SK-N-SH (cell line): ENCODE results near the gene AKT1.

Experiments
- CHD2 ChIP-seq: fragments of 150-350 bp; IDR thresholded peaks from 2 replicates; pipeline ENCODE4 v1.6.1; 2018; ENCODE audit warnings: low read length; ENCODE audit not compliant: partially characterized antibody
- EZH2phosphoT487 ChIP-seq: fragments of 200-600 bp; sonication (generic); IDR thresholded peaks from 2 replicates; pipeline ENCODE4 v1.6.1; 2017; ENCODE audit warnings: low read depth, mixed run types, mild to moderate bottlenecking, antibody characterized with exemption, moderate library complexity, borderline replicate concordance
- IRF3 ChIP-seq: fragments of 150-350 bp; IDR thresholded peaks from 2 replicates; pipeline ENCODE4 v1.6.1; 2016; ENCODE audit warnings: mild to moderate bottlenecking, low read depth, low read length
- MAX ChIP-seq: IDR thresholded peaks from 2 replicates; pipeline ENCODE4 v1.4.0; 2012; ENCODE audit warnings: low read depth
- MXI1 ChIP-seq: IDR thresholded peaks from 2 replicates; pipeline ENCODE4 v1.6.1; 2012; ENCODE audit warnings: mild to moderate bottlenecking, low read depth, low read length, improper control_type of control experiment
- POLR2AphosphoS5 ChIP-seq: IDR thresholded peaks from 2 replicates; pipeline ENCODE4 v1.6.1; 2012; ENCODE audit warnings: low read depth, low read length
- RXRA ChIP-seq: IDR thresholded peaks from 2 replicates; pipeline ENCODE4 v1.4.0; 2012; ENCODE audit warnings: low read depth, mild to moderate bottlenecking, borderline replicate concordance
- TF ChIP-seq, protein P1 (sequence below): fragments of 200-600 bp; sonication (generic); IDR thresholded peaks from 2 replicates; pipeline ENCODE4 v1.6.1; 2017; ENCODE audit warnings: antibody characterized with exemption, mild to moderate bottlenecking, moderate library complexity

- TF ChIP-seq, protein P1, sequence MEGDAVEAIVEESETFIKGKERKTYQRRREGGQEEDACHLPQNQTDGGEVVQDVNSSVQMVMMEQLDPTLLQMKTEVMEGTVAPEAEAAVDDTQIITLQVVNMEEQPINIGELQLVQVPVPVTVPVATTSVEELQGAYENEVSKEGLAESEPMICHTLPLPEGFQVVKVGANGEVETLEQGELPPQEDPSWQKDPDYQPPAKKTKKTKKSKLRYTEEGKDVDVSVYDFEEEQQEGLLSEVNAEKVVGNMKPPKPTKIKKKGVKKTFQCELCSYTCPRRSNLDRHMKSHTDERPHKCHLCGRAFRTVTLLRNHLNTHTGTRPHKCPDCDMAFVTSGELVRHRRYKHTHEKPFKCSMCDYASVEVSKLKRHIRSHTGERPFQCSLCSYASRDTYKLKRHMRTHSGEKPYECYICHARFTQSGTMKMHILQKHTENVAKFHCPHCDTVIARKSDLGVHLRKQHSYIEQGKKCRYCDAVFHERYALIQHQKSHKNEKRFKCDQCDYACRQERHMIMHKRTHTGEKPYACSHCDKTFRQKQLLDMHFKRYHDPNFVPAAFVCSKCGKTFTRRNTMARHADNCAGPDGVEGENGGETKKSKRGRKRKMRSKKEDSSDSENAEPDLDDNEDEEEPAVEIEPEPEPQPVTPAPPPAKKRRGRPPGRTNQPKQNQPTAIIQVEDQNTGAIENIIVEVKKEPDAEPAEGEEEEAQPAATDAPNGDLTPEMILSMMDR, result no peak; the same call in 1 of the 2 replicates
- no peak for TF ChIP-seq POLR2AphosphoS5
- TF ChIP-seq IRF3, result no peak
- TF ChIP-seq MXI1, result no peak
- no peak for TF ChIP-seq CHD2
- no peak for TF ChIP-seq RXRA
- no peak for TF ChIP-seq MAX
- TF ChIP-seq EZH2phosphoT487, result no peak
Observed at GRCh38 chr14:104751539-104752422, 43.8 kb downstream of the AKT1 start.
